ENCODE measurements around the gene IQSEC2.

DNA sequence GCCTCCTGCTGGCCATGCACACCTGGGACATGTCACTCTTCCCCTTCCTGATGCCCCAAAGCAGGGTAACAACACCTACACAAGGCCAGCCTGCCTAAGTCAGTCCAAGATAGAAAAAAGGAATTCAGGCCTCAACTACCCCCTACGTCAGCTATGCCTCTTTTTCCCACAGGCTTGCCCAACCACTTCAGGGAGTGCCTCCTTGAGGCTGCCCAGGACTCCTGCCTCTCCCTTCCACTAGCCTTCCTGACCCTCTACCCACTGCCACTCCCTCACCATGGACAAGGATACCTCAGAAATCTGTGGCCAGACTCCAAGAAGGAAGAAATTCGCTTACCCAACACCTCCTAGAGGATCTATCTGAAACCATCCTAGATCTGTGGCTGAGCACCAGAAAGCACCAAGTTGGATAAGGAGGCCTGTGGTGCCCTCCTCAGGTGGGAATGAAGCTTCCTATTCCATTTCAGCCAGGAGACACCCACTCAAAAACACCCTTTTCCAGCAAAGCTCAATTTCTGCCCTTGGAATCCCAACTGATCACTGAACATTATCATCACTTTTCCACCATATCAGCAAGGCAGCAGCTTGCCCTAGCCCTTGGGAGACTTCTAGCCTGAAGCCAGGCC lies 58.2 kb downstream of the IQSEC2 start:
- no peak for TF ChIP-seq CBX3 (IDR thresholded peaks at IDR 0.05; ENCODE audit: low read depth)
- no peak for TF ChIP-seq EZH2 (IDR thresholded peaks at IDR 0.05)
- TF ChIP-seq, protein P1, sequence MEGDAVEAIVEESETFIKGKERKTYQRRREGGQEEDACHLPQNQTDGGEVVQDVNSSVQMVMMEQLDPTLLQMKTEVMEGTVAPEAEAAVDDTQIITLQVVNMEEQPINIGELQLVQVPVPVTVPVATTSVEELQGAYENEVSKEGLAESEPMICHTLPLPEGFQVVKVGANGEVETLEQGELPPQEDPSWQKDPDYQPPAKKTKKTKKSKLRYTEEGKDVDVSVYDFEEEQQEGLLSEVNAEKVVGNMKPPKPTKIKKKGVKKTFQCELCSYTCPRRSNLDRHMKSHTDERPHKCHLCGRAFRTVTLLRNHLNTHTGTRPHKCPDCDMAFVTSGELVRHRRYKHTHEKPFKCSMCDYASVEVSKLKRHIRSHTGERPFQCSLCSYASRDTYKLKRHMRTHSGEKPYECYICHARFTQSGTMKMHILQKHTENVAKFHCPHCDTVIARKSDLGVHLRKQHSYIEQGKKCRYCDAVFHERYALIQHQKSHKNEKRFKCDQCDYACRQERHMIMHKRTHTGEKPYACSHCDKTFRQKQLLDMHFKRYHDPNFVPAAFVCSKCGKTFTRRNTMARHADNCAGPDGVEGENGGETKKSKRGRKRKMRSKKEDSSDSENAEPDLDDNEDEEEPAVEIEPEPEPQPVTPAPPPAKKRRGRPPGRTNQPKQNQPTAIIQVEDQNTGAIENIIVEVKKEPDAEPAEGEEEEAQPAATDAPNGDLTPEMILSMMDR (IDR thresholded peaks at IDR 0.05 in 2 of 3, conservative IDR thresholded peaks at IDR 0.05 in 1 of 3; ENCODE audit: borderline replicate concordance in 1 of 3, insufficient read depth in 1 of 3, low read depth in 2 of 3, low read length in 2 of 3) = no peak
- TF ChIP-seq POLR2A (IDR thresholded peaks at IDR 0.05; ENCODE audit: borderline replicate concordance, extremely low read depth, insufficient read depth, insufficient read length) = no peak
- TF ChIP-seq POLR2AphosphoS5 (IDR thresholded peaks at IDR 0.05; ENCODE audit: low read depth, low read length) = no peak
- TF ChIP-seq RAD21 (IDR thresholded peaks at IDR 0.05; ENCODE audit: low read depth) = no peak

Measured in HCT116 (cell line).